ENCODE measurements around the gene ROGDI.
A peak's percentile ranks its signal among the peaks of the same experiment; 100 is the strongest.
"Not testable (repeated sequence)": the region's sequence is repeated elsewhere in the genome, so short reads cannot be mapped to it uniquely, and the experiment has no call there.

Gene ROGDI

DNA sequence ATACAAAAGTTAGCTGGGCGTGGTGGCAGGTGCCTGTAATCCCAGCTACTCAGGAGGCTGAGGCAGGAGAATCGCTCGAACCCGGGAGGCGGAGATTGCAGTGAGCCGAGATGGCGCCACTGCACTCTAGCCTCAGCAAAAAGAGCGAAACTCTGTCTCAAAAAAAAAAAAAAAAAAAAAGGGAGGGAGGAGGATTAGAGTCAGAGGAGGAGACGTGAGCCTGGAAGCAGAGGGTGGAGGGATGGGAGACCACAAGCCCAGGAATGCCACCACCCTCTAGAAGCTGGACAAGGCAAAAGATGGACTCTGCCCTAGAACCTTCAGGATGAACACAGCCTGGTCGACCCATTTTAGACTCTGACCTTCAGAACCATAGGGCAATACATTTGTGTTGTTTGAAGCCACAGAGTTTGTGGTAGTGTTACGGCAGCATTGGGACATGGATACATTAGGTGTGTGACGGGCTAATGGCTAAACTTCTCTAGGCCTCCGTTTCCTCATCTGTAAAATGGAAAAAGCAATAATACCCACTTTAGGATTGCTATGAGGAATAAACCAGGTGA is 9.4 kb downstream of the ROGDI start:
- no peak for DNase-seq (ENCODE audit: low read depth in 1 of 2, low spot score in 1 of 2)

DNA sequence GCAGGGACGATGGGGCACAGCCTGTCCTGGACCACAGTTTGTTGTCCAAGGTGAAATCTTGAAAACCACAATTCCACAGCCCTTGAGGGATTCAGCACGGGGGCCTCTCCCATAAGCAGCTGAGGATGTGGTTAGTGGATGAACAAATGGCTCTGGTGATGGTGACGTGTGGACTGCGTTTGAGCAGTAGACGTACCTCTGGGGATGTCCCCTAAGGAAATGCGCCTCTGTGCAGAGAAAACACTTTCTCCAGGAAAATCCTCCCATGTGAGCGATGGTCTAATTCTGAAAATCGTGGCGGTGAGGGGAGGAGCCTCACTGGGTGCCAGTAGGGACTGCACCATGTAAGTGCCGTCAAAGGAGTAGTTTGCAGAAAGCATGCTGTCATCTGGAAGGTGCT is 11.6 kb downstream of the ROGDI start:
- DNase-seq (ENCODE audit: low read depth in 1 of 2, low spot score in 1 of 2) = no peak

DNA sequence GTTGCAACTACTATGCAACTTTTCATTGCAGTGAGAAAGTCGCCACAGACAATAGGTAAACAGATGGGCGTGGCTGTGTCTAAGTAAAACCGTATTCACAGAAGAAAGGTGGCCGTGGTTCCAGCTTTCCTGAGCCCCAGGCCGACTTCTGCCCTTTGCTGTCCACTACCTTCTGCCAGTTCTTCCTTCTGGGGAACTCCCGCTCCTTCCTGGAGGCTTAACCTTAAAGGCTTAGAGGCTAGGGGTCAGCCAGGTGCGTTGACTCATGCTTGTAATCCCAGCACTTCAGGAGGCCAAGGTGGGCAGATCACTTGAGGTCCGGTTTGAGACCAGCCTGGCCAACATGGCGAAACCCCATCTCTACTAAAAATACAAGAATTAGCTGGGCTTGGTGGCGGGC is 12.2 kb downstream of the ROGDI start:
- no peak for DNase-seq (ENCODE audit: low read depth in 1 of 2, low spot score in 1 of 2)

DNA sequence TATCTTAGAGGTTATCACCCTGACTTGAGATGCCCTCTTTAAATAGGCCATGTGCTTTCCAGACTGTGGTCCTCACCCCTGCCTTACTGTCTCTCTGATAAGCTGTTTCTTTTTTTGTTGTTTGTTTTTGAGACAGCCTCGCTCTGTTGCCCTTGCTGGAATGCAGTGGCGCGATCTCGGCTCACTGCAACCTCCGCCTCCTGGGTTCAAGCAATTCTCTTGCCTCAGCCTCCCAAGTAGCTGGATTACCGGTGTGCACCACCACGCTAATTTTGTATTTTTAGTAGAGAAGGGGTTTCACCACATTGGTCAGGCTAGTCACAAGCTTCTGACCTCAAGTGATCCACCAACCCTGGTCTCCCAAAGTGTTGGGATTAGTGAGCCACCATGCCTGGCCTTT is 13.5 kb downstream of the ROGDI start:
- no peak for DNase-seq (ENCODE audit: low read depth in 1 of 2, low spot score in 1 of 2)

DNA sequence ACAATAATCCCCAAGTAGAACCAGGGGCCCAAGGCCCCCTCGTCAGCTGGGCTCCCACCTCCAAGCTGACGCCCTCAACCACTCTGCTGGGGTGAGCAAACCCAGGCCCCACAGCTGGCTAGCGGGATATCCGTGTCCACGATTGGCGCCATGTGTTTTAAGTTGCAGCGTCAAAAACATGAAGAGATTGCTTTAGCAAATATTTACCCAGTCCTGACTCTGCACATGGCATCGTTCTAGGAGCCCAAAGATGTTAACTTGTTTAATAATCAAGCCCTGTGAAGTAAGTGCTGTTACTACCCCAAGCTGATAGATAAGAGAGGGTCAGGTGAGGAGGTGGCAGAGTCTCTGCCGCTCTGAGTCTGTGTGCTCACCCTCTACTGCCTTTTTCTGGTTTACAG is 13.9 kb downstream of the ROGDI start:
- DNase-seq (ENCODE audit: low read depth in 1 of 2, low spot score in 1 of 2) = no peak

DNA sequence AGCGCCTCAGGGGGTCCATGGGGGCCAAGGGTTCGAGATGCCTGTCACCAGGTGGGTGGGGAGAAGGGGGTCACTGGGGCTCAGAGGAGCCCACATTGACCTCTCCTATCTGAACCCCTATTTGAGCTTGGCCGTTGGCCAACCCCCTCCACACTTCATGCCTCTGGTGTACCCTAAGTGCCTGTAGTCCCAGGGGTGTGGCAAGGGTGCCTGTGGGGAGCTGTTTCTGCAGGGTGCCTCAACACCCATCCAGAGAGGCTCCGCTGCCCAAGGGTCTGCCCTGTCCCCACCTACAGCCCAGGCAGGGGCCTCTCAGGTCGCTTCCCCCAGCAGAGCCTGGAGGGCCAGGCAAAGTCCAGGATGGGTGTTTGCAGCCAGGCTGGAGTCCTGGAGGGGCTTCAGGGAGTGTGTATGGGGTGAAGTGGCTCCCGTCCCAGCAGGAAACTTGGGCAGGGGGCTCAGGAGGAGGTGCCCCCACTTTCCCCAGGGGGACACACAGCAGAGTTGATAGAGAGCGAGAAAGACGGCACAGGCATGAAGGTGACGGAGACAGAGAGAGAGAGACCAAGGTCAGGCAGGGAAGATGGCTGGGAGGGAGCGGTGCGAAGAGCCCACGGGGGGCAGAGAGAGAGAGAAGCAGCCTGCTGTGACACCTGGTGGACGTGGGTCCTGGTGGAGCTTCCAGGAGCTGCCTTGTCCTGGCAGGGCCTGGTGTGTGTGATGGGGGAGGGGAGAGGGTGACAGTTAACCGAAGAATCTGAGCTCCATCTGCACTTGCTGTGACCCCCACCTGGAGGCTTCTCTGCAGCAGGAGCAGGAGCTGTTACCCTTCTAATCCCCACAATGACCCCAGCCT is 14.6 kb downstream of the ROGDI start, which contains the start of gene SEPTIN12:
TSS of gene SEPTIN12 (minus strand) at position 719 of the 856 bp plus-strand sequence. CDS start at position 19, 700 bp downstream.
- DNase-seq (ENCODE audit: low read depth in 1 of 2, low spot score in 1 of 2) = no peak

DNA sequence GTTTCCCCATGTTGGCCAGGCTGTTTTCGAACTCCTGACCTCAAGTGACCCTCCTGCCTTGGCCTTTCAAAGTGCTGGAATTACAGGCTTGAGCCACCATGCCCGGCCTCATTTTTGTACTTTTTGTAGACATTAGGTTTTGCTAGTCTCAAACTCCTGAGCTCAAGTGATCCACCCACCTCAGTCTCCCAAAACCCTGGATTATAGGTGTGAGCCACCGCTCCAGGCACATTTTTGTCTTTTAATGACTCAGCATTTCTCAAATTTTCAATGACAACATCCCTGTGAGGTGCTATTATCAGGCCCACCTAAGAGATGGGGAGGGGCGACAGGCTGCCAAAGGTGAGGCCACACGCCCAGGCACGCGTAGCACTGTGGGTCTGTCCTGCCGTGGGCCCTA is 15.4 kb downstream of the ROGDI start:
- no peak for DNase-seq (ENCODE audit: low read depth in 1 of 2, low spot score in 1 of 2)

DNA sequence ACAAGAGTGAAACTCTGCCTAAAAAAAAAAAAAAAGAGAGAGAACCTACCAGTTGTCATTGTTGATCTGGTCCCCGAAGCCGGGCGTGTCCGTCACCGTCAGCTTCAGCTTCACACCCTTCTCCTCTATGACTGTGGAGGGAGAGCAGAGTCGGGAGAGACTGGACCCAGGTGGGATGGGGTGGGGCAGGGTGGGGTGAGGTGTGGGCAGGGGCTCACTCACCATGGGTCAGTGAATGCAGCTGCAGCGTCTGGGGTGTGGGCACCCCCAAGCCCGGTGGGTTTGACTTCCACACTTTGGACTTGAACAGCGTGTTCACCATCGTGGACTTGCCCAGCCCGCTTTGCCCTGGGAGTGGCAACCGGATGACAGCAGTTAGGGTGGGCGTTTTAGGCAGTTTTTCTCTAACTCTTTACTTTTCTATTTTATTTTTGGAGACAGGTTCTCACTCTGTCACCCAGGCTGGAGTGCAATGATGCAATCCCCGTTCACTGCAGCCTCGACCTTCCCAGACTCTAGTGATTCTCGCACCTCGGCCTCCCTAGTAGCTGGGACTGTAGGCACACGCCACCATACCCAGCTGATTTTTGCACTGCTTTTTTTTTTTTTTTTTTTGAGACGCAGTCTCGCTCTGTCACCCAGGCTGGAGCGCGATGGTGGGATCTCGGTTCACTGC is 16.5 kb downstream of the ROGDI start:
- no peak for DNase-seq (ENCODE audit: low read depth in 1 of 2, low spot score in 1 of 2)

DNA sequence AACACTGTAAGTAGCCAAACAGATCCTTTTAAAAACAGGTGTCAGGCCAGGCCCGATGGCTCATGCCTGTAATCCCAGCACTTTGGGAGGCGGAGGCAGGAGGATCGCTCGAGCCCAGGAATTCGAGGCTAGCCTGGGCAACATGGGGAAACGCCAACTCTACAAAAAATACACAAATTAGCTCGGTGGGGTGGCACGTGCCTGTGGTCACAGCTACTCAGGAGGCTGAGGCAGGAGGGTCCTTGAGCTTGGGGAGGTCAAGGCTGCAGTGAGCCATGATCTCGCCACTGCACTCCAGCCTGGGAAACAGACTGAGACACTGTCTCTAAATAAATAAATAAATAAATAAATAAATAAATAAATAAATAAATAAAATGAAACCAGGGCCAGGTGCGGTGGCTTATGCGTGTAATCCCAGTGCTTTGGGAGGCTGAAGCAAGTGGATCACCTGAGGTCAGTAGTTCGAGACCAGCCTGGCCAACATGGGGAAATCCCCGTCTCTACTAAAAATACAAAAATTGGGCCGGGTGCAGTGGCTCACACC is 17.9 kb downstream of the ROGDI start:
- DNase-seq (ENCODE audit: low read depth in 1 of 2, low spot score in 1 of 2) = not testable (repeated sequence)

DNA sequence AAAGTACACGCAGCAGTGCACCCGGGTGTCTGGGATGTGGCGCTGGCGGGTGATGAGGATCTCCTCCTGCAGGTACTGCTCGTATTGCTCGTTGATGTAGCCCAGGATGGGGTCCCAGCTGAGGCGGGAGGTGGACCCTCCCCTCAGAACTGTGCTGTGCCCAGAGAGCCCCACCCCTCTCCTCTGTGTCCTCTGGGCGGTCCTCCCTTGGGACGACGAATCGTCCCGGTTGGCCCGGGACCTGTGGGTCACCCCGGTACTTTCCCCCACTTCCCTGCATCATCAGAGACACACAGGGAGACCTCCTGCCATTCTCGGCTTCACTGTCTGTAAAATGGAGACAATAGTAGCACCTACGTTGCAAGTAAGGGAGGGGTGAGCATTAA is 18.5 kb downstream of the ROGDI start:
- no peak for DNase-seq (ENCODE audit: low read depth in 1 of 2, low spot score in 1 of 2)

DNA sequence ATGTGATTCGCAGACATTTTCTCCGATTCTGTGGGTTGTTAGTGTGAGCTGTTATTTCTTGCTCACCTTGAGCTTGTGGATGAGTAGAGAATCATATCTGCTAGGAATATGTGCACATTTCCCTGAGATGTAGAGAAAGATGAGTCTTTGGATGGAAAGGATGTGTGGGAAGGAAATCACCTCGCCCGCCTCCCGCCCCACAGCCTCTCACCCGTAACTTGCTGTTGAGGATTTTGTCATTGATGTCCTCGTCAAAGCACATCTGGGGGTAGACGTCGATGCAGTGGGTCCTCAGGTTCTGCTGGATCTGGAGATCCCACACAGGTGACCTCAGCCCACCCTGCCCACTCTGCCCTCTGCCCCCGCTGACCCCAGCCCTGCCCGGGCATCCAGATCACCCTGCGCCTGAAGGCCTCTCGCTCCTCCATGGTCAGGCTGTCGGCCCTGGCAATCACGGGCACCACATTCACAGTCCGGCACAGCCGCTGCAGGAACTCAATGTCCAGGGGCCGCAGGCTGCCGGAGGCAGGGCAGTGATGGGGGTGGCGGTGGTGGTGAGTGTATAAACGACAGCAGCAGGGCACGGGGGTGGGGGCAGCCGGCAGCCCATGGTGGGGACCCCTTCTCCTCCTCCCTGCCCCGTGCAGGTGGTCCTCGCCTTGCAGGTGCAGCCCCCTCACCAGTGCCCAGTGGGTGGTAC is 19.0 kb downstream of the ROGDI start:
- DNase-seq (ENCODE audit: low read depth in 1 of 2, low spot score in 1 of 2) = no peak

DNA sequence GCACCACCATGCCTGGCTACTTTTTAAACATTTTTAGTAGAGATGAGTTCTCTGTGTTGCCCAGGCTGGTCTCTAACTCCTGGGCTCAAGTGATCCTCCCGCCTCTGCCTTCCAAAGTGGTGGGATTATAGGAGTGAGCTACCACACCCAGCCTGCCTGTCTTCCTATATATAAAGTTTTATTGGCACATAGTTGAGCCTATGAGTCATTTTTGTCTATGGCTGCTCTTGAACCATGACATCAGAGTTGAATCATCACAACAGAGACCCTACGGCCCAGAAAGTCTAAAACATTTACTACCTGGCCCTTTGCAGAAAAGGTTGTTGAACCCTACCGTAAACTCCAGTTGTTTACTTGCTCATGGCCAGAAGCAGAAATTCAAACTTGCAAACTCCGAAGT is 22.2 kb downstream of the ROGDI start:
- DNase-seq (ENCODE audit: low read depth in 1 of 2, low spot score in 1 of 2) = no peak

DNA sequence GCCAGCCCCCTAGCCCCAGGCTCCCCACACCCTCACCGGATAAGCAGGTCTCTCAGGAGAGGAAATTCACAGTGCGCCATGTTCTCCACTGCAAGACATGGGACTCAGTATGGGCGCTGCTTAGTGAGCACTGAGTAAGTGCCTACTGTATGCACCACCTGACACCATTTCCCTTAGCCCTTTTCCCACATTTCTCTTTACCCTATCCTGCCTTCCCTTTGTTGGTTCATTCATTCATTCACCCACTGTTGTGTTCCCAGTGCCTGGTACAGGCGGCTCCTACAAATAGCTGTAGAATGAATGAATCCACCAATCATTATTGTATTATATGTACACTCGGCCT is 24.4 kb downstream of the ROGDI start:
- no peak for DNase-seq (ENCODE audit: low read depth in 1 of 2, low spot score in 1 of 2)

DNA sequence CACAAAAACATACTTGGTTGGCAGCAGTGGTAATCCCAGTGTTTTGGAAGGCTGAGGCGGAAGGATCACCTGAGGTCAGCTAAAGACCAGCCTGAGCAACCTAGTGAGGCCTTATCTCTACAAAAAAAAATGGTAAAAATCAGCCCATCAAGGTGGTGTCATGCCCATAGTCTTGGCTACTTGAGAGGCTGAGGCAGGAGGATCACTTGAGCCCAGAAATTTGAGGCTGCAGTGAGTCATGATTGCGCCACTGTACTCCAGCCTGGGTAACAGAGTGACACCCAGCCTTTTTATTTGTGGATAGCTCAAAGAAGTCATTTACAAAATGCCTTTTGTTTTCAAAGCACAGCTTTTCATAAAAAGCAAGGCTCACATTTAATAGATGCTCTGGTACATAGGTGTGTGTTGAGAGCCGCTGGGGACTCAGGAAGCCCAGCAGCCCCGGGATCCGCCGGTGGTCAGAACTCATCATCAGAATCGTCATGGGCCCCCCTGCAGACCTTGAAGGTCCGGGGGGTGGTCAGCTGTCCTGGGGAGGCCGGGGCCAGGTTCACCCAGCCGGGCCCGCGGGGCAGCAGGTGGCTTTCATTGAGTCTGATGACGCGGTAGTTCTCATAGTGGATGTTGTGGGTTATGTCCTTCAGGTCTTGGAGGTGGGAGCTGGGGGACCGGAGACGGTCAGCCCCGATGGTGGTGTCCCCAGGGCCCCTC is 24.9 kb downstream of the ROGDI start:
- no peak for DNase-seq (ENCODE audit: low read depth in 1 of 2, low spot score in 1 of 2)

DNA sequence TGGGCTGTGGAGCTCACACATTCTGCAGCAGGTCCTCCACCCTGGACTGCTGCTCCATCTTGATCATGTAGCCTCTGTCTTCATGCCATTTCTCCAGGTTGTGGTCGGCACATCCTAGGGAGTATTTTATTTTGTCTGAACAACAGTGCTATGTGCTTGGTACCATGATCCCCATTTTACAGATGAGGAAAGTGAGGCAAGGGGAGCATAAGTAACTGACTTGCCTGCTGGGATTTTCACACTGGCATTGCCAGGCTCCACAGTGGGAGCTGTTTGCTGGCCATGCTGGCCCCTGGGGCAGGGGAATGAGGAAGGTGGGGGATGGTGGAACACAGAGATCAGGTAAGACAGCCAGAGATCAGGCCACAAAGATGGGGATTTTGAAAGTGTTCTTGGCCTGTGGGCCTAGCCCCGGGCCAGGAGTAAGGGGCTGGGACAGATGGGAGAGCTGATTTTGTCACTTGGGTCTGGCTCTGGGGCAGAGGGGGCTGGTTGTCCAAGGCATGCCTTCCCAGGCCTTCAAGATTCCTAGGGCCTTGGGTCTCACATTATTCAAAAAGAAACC is 26.2 kb downstream of the ROGDI start:
- DNase-seq (ENCODE audit: low read depth in 1 of 2, low spot score in 1 of 2) = no peak

DNA sequence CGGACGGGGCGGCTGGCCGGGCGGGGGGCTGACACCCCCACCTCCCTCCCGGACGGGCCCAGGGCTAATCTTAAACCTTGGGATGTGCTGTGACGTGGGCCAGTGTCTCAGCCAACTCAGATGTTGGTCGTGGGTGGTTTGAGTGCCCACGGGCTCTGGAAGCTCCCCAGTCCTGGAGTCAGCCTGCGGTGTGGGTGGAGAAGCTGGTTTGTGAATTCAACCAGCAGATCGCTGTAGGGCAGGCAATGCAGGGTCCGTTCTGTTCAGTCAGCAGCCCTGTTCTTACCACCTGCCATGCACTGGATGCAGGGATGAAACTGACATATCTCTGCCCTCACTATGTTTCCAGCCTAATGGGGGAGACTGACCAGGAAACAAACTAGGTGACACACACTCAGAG is 27.4 kb downstream of the ROGDI start:
- no peak for DNase-seq (ENCODE audit: low read depth in 1 of 2, low spot score in 1 of 2)

DNA sequence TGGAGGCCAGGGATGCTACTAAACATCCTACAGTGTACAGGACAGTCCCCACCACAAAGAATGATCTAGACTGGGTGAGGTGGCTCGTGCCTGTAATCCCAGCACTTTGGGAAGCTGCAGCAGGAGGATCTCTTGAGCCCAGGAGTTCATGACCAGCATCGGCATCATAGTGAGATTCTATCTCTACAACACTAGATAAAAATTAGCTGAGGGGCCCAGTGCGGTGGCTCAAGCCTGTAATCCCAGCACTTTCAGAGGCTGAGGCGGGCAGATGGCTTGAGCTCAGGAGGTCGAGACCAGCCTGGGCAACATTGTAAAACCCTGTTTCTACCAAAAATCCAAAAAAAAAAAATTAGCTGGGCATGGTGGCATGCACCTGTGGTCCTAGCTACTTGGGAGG is 30.1 kb downstream of the ROGDI start:
- DNase-seq (ENCODE audit: low read depth in 1 of 2, low spot score in 1 of 2) = no peak

DNA sequence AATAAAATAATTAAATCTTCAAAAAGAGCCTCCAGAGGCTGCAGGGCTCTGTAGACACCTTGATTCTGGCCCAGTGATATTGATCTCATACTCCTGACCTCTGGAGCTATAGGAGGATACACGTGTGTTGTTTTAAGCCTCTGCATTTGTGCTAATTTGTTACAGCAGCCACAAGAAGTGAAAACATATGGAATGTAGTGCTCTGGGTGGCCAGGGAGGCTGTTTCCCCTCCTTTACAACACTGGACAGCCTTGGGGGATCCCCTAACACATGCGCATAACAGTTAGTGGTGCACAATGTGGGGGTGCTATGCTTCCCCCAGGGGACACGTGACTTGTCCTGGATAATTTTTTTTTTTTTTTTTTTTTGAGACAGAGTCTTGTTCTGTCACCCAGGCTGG is 30.8 kb downstream of the ROGDI start:
- DNase-seq (ENCODE audit: low read depth in 1 of 2, low spot score in 1 of 2) = no peak

DNA sequence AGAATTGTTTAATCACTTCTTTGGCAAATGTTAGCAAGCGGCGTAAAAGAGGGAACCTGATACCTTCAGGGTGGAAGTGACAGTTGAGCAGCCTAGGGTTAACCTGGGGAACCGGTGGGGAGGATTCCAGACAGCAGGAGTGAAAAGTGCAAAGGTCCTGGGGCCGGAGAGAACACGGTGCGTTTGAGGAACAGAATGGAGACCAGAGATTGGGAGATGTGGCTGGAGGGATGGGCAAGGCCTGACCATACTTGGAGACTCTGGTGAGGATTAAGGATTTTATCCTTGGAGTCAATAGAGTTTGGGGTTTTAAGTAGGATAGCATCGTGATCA is 33.2 kb downstream of the ROGDI start:
- DNase-seq (ENCODE audit: low read depth in 1 of 2, low spot score in 1 of 2) = no peak

DNA sequence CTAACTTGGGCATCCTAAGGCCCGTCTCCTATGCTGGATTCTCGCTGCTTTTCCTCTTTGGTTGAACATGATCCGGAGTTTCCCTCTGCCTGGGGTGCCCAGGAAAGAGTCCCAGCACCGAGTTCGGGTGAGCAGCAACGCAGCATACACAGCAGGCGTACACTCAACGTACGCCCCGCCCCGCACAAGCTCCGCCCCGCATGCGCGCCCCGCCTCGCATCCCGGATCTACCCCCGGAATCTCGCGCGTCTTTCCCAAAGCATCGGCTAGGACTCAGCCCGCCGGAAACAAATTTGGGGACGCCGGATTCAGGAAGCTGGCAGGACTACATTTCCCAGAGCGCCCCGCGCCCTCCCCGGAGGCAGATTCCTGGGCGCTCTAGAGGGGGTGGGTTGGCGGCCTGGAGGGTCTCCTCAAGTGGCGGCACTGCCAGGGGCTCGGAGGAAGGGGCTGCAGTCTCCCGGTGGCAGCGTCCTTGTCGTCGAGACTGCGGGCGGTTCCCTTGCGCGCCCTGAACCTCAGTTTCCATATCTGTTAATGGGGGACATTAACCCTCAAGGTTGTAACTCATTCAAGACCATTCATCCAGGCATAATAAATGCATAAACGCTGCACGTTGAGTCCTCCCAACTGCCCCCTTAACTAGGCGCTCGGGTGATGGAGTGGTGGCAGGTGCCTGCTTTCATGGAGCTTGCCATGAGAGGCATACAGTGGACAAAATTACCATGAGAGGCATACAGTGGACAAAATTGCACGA is 33.7 kb downstream of the ROGDI start:
- DNase-seq (ENCODE audit: low read depth in 1 of 2, low spot score in 1 of 2) = peak; percentile 63 to 82

Measured in stimulated activated CD4-positive, alpha-beta T cell treated with anti-CD3 and anti-CD28 coated beads, Interleukin-15, amount 100 ng/mL, for 1 hour (primary cell).